Measurements from ENCODE around the gene GP1BA.

- TF ChIP-seq CTCF (conservative IDR thresholded peaks at IDR 0.05; ENCODE audit: low read depth in 2 of 2) = no peak
- no peak for TF ChIP-seq CREB1 (CRISPR knock-in tag; IDR thresholded peaks at IDR 0.05; ENCODE audit: low read depth)
- no peak for TF ChIP-seq ZNF114 (CRISPR knock-in tag; IDR thresholded peaks at IDR 0.05)
- TF ChIP-seq POLR2AphosphoS5 (IDR thresholded peaks at IDR 0.05; ENCODE audit: low read depth) = no peak
- no peak for TF ChIP-seq REST (IDR thresholded peaks at IDR 0.05; ENCODE audit: unreplicated experiment)
- TF ChIP-seq EZH2phosphoT487 (IDR thresholded peaks at IDR 0.05; ENCODE audit: unreplicated experiment) = no peak
- TF ChIP-seq EZH2 (IDR thresholded peaks at IDR 0.05; ENCODE audit: low read depth, unreplicated experiment) = no peak
- TF ChIP-seq JUNB (IDR thresholded peaks at IDR 0.05; ENCODE audit: unreplicated experiment) = no peak
- no peak for TF ChIP-seq STAT1 (IDR thresholded peaks at IDR 0.05; ENCODE audit: unreplicated experiment)
- no peak for TF ChIP-seq ZNF331 (CRISPR knock-in tag; IDR thresholded peaks at IDR 0.05; ENCODE audit: low read depth)
Measured at GRCh38 chr17:4960279-4960922, 28.3 kb downstream of the GP1BA start.
